Measurements from ENCODE around the gene CHRNA10. TPM values are rescaled to one million over a fixed set of nuclear protein-coding genes. Genes with fewer than 3 reads are reported as not detected.

Gene CHRNA10
- total RNA-seq, 3 donors from 2014 or later = 0.48 to 0.88 (median 0.66) TPM

GRCh38 chr11:3623767-3624458, 47.3 kb downstream of the CHRNA10 start:
- no peak for DNase-seq (ENCODE audit: low spot score in 2 of 2)
- H3K27ac ChIP-seq = no peak overlapping the region
- H3K27me3 ChIP-seq = no peaks in the 10 kb centered on the region
- no peaks in the 10 kb centered on the region for H3K4me1 ChIP-seq
- no peaks in the 10 kb centered on the region for H3K36me3 ChIP-seq
- TF ChIP-seq CTCF (IDR thresholded peaks at IDR 0.05) (no peak), POLR2A (IDR thresholded peaks at IDR 0.05) (no peak), POLR2AphosphoS5 (IDR thresholded peaks at IDR 0.05) (no peak)
- intact Hi-C loops (cut with DNase I; ENCODE audit: low total_unique reads) = no loop called here
- H3K4me3 ChIP-seq = no peak overlapping the region
- H3K9me3 ChIP-seq = no peaks in the 10 kb centered on the region

- Histone ChIP-seq H3K4me3 (no peak overlapping the region), H3K27me3 (no peaks in the 10 kb centered on the region), H3K36me3 (no peaks in the 10 kb centered on the region), H3K9me3 (no peaks in the 10 kb centered on the region), H3K4me1 (no peaks in the 10 kb centered on the region), H3K27ac (no peak overlapping the region)
- TF ChIP-seq POLR2AphosphoS5 (IDR thresholded peaks at IDR 0.05) (no peak), CTCF (IDR thresholded peaks at IDR 0.05) (no peak), POLR2A (IDR thresholded peaks at IDR 0.05) (no peak)
- peak in 1 of 2 donors; percentile 34 for DNase-seq (ENCODE audit: low spot score in 2 of 2)
- intact Hi-C loops (cut with DNase I; ENCODE audit: low total_unique reads) = no loop called here
These were observed 48.1 kb downstream of the CHRNA10 start for GRCh38 chr11:3623121-3623520.

GRCh38 chr11:3622521-3622920, 48.7 kb downstream of the CHRNA10 start:
- no peak for TF ChIP-seq POLR2AphosphoS5 (IDR thresholded peaks at IDR 0.05)
- no peak for TF ChIP-seq CTCF (IDR thresholded peaks at IDR 0.05)
- TF ChIP-seq POLR2A (IDR thresholded peaks at IDR 0.05) = no peak
- no peaks in the 10 kb centered on the region for H3K27me3 ChIP-seq
- no peak overlapping the region for H3K27ac ChIP-seq
- intact Hi-C loops (cut with DNase I; ENCODE audit: low total_unique reads) = no loop called here
- peak in 1 of 2 donors; percentile 20 for DNase-seq (ENCODE audit: low spot score in 2 of 2)
- H3K4me1 ChIP-seq = no peaks in the 10 kb centered on the region
- H3K36me3 ChIP-seq = no peaks in the 10 kb centered on the region
- H3K4me3 ChIP-seq = no peak overlapping the region
- no peaks in the 10 kb centered on the region for H3K9me3 ChIP-seq

GRCh38 chr11:3617990-3618389, 53.2 kb downstream of the CHRNA10 start:
- DNase-seq (ENCODE audit: low spot score in 2 of 2) = no peak
- Histone ChIP-seq H3K36me3 (no peaks in the 10 kb centered on the region), H3K27me3 (no peaks in the 10 kb centered on the region), H3K4me3 (no peak overlapping the region), H3K4me1 (no peaks in the 10 kb centered on the region), H3K27ac (no peak overlapping the region), H3K9me3 (no peaks in the 10 kb centered on the region)
- TF ChIP-seq POLR2A (IDR thresholded peaks at IDR 0.05) = no peak
- no peak for TF ChIP-seq CTCF (IDR thresholded peaks at IDR 0.05)
- TF ChIP-seq POLR2AphosphoS5 (IDR thresholded peaks at IDR 0.05) = no peak
- intact Hi-C loops (cut with DNase I; ENCODE audit: low total_unique reads) = no loop called here

- Histone ChIP-seq H3K9me3 (peaks cover 0 to 3% of the 10 kb centered on the region in 2 donors), H3K4me1 (no peaks in the 10 kb centered on the region), H3K4me3 (no peak overlapping the region), H3K36me3 (no peaks in the 10 kb centered on the region), H3K27me3 (no peaks in the 10 kb centered on the region), H3K27ac (no peak overlapping the region)
- no peak for DNase-seq (ENCODE audit: low spot score in 2 of 2)
- no peak for TF ChIP-seq POLR2A (IDR thresholded peaks at IDR 0.05)
- TF ChIP-seq CTCF (IDR thresholded peaks at IDR 0.05) = no peak
- TF ChIP-seq POLR2AphosphoS5 (IDR thresholded peaks at IDR 0.05) = no peak
- intact Hi-C loops (cut with DNase I; ENCODE audit: low total_unique reads) = no loop called here
These were observed 54.3 kb downstream of the CHRNA10 start for GRCh38 chr11:3616721-3617460.

Measured in breast epithelium (tissue), 4 donors.